Panc1 (cell line): Measurements from ENCODE around the gene HABP4.

Experiments used
- CTCF ChIP-seq: fragments of 450-650 bp; IDR thresholded peaks from 2 replicates; pipeline ENCODE4 v1.5.1; 2017; ENCODE audit warnings: mild to moderate bottlenecking
- POLR2AphosphoS5 ChIP-seq: IDR thresholded peaks from 2 replicates; pipeline ENCODE4 v1.6.1; 2012; ENCODE audit warnings: mild to moderate bottlenecking, low read depth, low read length, moderate library complexity
- REST ChIP-seq, 2 experiments: IDR thresholded peaks; 2 replicates each; pipeline ENCODE4 v1.6.1; 2011 to 2012; ENCODE audit warnings: low read depth in 2 of 2, control low read depth in 1 of 2, low read length in 1 of 2, mild to moderate bottlenecking in 1 of 2, moderate library complexity in 1 of 2; ENCODE audit not compliant: insufficient read depth in 1 of 2
- SIN3A ChIP-seq: IDR thresholded peaks from 2 replicates; pipeline ENCODE4 v1.6.1; 2012; ENCODE audit warnings: low read depth, mild to moderate bottlenecking, low read length, moderate library complexity, borderline replicate concordance; ENCODE audit not compliant: insufficient read depth
- TCF7L2 ChIP-seq: IDR thresholded peaks from 2 replicates; pipeline ENCODE4 v1.6.1; 2011; ENCODE audit warnings: mild to moderate bottlenecking, low read depth, low read length, inconsistent platforms

GRCh38 chr9:96491880-96492525 lies 42.0 kb downstream of the HABP4 start:
- TF ChIP-seq CTCF (no peak), SIN3A (no peak), POLR2AphosphoS5 (no peak), REST (IDR thresholded peaks at IDR 0.05; ENCODE audit: insufficient read depth in 1 of 2, low read depth in 2 of 2, low read length in 1 of 2) (no peak), TCF7L2 (no peak)
